LHCN-M2 (cell line): ENCODE data around the gene SPCS1. TPM values are rescaled to one million over a fixed set of nuclear protein-coding genes. Genes with fewer than 3 reads are reported as not detected.
"Not testable (repeated sequence)": the region's sequence is repeated elsewhere in the genome, so short reads cannot be mapped to it uniquely, and the experiment has no call there.

Experiments used
- DNase-seq: peaks from one replicate; pipeline ENCODE4 v3.0.0-alpha.2; 2012; ENCODE audit warnings: low read depth
- polyA plus RNA-seq: library from polyadenylated mRNA; unstranded; fragments of >200 nt; gene quantifications from one replicate; pipeline ENCODE4 v1.2.1, GENCODE V29; 2012; ENCODE audit warnings: missing spikeins
- total RNA-seq: library from RNA; depleted of rRNA; stranded (reverse); fragments of >200 nt; gene quantifications from 2 replicates; pipeline ENCODE4 v1.2.3, GENCODE V29; 2014; rRNA removed

Gene SPCS1
- 187 and 265 TPM in 2 replicates for total RNA-seq
- 166 TPM for polyA plus RNA-seq

DNA sequence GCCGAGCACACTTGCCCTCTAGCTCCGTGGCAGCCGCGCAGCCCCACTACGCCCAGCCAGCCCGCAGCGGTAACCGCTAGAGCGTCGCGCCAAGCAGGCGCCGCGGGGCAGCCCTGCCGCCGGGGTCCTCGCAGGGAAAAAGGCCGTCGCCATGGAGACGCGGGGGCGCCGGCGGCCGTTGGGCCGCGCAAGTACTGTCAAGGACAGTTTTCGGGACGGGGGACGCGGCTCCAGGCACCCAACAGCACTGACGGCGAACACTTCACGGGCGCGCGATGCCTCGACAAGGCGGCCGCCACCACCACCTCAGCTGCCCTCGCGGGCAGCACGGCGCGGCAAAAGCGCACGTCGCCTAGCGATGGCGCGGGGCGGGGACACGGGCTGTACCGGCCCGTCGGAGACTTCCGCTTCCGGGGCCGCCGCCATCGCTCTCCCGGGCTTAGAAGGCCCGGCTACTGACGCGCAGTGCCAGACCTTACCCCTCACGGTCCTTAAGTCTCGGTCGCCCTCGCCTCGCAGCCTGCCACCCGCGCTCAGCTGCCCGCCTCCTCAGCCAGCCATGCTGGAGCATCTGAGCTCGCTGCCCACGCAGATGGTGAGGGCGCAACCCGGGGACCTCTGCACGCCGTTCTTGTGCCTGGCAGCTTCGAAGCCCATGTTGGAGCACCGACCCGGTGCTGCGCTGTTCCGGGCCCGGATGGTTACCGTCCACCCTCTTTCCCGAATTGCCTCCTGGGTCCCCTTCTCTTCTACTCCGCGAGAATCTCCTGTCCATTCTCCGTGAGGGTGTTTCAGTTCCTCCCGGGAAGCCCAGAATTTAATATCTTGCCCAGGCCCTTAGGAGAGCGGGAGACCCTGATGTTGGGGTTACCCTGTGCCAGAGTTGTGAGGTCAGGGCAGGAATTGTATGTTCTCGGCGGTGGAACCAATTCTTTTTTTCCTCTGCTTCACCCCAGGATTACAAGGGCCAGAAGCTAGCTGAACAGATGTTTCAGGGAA is at the start of gene SPCS1, which contains the start of gene GLT8D1:
Gene SPCS1 (plus strand): TSS at position 419 of the 999 bp plus-strand sequence. CDS start 141 bp downstream, at position 560.
Gene GLT8D1 (minus strand): TSS at position 104 of the 999 bp plus-strand sequence. CDS start 5,331 bp downstream, outside the sequence.
- DNase-seq = peak; percentile 84

DNA sequence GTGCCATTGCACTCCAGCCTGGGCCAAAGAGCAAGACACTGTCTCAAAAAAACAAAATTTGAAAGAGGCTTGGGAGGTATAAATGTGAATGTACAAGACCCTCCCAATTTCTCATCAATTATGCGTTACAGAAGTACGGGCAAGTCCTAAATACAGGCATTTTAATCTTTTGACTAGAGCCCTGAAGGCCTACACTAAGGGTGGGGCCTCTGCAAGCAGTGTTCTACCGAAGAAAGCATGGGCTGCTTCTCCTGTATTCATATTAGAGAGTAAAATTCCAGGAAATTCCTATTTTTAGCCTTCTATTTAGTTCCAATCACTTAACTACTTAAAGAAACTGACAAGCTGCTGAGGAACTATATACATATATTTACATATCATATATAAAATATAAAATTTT is 45.9 kb upstream of the SPCS1 start:
- DNase-seq = no peak

GRCh38 chr3:52663098-52663497 is 42.8 kb upstream of the SPCS1 start:
- no peak for DNase-seq

DNA sequence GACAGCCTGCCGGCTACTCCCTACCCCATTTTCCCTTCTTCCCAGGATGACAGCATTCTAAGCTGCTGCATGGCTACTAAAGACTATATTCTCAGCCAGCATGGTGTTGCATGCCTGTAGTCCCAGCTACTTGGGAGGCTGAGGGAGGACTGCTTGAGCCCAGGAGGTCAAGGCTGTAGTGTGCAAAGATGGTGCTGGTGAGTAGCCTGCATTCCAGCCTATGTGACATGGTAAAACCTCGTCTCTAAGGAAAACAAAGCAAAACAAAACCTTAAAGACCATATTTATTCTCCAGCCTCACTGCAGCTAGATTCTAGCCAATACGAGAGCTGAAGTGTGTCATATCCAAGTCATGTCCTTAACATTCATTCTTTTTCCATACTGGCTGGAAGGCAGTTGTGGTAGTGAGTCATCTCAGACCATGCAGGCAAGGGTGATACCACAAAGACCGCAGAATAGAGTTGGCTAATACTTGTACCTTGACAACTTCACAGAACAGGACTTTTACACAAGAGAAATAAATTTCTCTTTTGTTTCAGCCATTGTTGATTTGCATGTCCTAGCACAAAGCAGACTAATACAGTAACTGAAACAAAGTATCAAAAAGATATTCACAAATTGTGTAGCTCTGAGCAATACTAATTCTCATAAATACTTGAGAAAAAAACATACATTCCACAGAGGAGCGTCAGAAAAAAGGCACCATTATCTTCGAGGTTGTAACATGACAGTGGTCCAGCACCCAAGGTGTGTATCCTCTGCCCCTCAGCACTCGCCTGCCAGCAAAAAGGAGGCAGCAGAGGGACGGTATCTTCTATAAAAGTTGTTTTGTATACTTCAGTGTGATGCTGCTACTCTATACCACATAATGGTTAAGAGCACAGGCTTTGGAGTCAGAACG is 35.0 kb upstream of the SPCS1 start:
- DNase-seq = peak; percentile 100

DNA sequence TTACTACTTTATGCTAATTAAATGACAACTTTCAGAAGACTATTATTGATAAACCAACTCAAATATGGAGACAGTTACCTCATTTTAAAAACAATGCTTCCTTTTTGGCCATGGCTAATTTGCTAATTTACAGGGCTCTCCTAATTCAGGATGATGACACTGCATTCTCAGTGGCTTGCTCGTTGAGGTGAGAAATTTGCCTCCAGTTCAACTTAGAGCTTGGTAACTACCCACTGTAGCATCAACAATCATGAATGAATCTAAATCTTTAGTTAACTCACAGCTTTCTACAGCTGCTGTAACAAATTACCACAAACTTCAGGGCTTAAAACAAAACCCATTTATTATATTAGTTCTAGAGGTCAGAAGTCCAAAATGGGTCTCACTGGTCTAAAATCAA is 34.2 kb upstream of the SPCS1 start:
- no peak for DNase-seq

- not testable (repeated sequence) for DNase-seq
Observed at GRCh38 chr3:52676201-52676600, 29.7 kb upstream of the SPCS1 start.

DNA sequence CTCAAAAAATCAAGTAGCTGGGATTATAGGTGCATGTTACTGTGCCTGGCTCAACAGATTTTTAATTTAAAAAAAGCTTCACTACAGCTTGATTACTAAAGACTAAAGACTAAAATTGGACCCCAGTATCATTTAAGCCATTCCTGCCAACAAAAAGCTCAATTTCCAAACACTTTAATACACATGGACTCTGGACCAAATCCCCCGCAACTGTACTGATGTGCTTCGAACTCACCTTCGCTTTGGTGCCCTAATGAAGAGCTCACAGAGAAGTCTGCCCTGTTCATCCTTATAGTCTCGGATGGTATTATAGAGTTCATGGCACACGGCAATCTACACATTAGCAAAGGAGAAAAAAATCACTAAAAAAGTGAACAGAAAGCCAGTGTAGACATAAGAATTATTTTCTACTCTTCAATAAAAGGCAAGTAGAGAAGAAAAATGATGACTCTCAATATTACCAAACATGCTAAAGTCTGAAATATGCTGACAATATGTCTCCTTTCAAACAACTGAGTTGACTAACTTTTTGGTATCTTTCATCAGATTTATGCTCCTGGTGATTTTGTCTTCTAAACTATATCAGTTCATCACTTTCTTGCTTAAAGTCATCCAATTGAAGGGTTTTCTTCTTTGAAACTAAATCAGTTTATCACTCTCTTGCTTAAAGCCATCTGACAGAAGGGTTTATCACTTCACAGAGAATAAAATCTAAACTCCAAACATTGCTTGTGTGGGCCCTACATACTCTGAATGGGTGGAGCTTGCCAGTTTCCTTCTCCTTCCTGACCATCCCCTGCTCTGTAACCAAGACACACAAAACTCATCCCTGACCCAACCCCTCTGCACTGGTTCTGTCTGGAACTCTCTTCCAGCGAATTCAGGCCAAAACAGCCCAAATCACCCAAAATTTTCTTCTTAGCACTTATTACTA is 27.4 kb upstream of the SPCS1 start:
- DNase-seq = no peak

DNA sequence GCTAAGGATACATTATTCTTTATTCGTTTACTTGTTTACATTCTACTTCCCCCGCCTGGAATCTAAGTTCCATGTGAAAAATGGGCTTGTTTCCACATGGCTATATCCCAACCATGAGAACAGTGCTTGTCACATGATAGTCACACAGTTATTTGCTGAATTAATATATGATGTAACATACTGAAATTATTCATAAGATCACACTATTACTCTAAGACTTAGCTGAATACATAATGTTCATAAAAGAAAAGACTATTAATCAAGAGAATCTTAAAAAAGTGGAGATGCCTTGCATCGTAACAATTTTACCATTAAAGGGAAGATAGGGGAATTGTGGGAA is 26.7 kb upstream of the SPCS1 start:
- no peak for DNase-seq

DNA sequence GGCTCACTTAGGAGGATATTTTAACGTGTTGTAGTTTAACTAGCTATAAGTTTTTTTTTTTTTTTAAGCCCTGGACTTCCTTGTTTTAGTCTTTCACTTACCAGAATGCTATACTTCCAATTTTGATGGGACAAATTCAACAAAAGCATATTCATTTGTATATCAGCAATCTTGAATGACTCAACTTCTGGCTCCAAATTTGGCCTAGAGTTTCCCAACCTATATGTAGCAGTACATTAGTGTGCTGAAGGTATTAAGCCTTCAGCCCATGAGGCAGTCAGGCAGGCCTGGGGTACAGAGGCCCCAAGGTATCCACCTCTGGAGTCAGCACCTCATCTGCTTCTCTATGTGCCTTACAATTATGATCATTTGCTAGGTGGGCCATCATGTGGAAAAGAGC is 26.1 kb upstream of the SPCS1 start:
- DNase-seq = no peak

- no peak for DNase-seq
Observed at GRCh38 chr3:52681596-52681995, 24.3 kb upstream of the SPCS1 start.

- DNase-seq = peak; percentile 83
Observed at GRCh38 chr3:52682016-52682415, 23.9 kb upstream of the SPCS1 start.

DNA sequence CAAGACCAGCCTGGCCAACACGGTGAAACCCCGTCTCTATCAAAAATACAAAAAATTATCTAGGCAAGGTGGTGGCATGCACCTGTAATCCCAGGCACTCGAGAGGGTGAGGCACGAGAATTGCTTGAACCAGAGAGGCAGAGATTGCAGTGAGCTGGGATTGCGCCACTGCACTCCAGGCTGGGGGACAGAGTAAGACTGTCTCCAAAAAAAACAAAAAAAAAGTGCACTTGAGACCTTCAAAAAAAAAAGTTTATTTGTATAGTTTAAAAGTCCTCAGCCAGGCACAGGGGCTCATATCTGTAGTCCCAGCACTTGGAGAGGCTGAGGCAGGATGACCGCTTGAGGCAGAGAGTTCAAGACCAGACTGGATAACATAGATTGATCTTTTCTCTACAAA is 22.3 kb upstream of the SPCS1 start:
- no peak for DNase-seq

DNA sequence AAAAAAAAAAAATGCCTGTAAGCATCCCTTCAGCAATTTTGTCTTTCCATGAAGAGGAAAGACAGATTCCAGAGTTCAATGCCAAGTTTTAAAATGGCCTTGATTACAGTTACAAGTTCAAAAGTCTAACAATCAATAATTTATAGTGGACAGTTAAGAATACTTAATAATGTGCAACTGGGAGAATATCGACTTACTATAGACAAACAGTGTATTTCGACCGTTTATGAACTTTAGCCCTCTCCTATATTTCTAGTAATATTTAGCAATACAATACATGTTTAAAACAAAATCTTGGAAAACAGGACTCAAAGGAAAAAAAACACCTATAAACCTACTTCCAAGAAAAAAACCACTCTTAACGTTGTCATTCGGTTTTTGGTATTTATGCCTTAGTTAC is 21.7 kb upstream of the SPCS1 start:
- DNase-seq = no peak

- peak; percentile 66 for DNase-seq
Observed at GRCh38 chr3:52685285-52685708, 20.6 kb upstream of the SPCS1 start.

DNA sequence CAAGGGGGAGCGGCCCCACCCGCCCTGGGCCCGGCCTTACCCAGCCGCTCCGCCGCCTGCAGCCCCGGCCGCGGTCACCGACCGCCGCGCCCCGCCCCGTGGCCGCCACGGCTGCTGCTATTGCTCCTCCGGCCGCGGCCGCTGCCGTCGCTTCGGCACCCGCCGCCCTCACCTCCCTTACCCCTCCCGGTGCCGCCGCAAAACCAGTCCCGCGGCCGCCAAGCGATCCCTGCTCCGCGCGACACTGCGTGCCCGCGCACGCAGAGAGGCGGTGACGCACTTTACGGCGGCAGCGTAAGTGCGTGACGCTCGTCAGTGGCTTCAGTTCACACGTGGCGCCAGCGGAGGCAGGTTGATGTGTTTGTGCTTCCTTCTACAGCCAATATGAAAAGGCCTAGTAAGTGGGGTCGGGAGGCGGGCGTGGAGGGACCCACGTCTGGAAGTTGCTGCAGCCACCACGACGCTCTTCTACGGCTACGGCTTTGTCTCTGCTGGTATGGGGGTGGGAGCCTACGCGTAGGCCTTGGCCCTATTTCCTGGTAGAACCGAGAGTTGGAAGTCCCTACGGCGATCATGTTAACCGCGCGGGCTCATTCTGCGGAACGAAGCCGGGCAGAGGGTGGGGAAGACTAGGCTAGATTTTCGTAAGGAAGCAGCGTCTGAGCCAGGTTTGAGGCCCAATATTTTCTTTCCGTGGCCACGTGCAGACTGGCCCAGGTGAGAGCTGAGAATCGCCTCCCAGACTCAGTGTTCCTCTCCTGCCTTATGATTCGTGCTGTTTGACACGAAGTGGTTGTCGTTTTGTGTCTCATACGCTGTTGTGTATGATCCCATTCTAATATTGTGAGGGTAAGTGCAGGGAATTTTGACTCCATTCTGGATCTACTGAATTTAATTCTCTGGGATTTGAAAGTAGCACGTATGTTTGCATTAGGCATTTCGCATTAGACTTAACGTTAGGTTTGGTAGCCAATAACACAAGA is 19.9 kb upstream of the SPCS1 start, which contains the start of the genes GNL3 and PBRM1:
Gene GNL3 (plus strand): TSS at position 324 of the 983 bp plus-strand sequence. CDS start 61 bp downstream, at position 385.
Gene PBRM1 (minus strand): TSS at position 205 of the 983 bp plus-strand sequence.
- peak; percentile 94 for DNase-seq

DNA sequence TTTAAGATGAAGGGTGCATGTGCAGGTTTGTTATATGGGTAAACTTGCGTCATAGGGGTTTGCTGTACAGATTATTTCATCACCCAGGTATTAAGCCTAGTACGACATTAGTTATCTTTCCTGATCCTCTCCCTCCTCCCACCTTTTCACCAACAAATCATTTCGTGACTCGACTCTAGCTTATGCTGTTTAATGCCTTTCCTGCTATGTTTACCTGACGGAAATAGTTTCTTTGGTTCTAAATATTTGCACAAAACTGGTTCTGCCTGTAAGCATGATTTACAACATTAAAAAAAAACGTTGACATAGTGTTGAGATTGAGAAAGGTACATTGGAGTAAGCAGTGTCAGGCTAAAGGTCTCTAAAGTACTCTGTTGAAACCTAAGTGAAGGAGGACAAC is 17.6 kb upstream of the SPCS1 start:
- DNase-seq = no peak

DNA sequence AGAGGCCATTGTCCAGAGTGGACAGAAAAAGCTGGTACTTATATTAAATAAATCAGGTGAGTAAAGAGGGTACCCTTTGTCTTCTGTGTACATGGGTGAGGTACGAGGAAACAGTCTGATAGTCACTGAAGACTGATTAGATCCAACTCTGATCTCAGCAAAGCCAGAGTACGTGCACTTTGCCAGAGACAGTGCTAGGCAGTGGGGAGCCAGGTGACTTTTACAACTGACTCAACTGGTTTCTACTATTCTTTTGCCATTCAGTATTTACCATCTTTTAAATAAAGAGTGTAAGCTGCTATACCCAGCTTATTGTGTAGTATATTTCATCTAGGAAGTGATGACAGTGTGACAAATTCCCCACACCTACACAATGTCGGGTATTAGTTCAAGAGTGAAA is 16.8 kb upstream of the SPCS1 start:
- no peak for DNase-seq

- no peak for DNase-seq
Observed at GRCh38 chr3:52690560-52690959, 15.3 kb upstream of the SPCS1 start.

GRCh38 chr3:52693071-52693470 is 12.8 kb upstream of the SPCS1 start:
- no peak for DNase-seq
